ENCODE measurements around the gene PARVA.

GRCh38 chr11:12531681-12532080, 154.3 kb downstream of the PARVA start:
- TF ChIP-seq CTCF (IDR thresholded peaks at IDR 0.05; ENCODE audit: low read depth, low read length, poor library complexity, severe bottlenecking) (no peak), EZH2phosphoT487 (IDR thresholded peaks at IDR 0.05; ENCODE audit: borderline replicate concordance, low read length) (no peak)
